GM21576 (cell line): ENCODE measurements around the gene ZNF575.
A peak's percentile ranks its signal among the peaks of the same experiment; 100 is the strongest.

Source experiments
- ATAC-seq: cut with Tn5 transposase; IDR thresholded peaks from one replicate; pipeline ENCODE4 v1.9.1; 2021; ENCODE audit warnings: mild to moderate bottlenecking, moderate library complexity; ENCODE audit not compliant: unreplicated experiment

ZNF575 gene

GRCh38 chr19:43569657-43570056 is 36.7 kb downstream of the ZNF575 start:
- no peak for ATAC-seq

- ATAC-seq = no peak
Measured at GRCh38 chr19:43570174-43570791, 37.3 kb downstream of the ZNF575 start.

- ATAC-seq = no peak
Measured at GRCh38 chr19:43572171-43572588, 39.2 kb downstream of the ZNF575 start.

- no peak for ATAC-seq
Measured at GRCh38 chr19:43574424-43575155, 41.6 kb downstream of the ZNF575 start.

GRCh38 chr19:43575156-43575950 is 42.4 kb downstream of the ZNF575 start, which contains the start of the genes PINLYP and XRCC1:
Gene PINLYP, plus strand, starts transcription at chr19:43575801. Its CDS starts 1,391 bp downstream, at chr19:43577192.
Gene XRCC1, minus strand, starts transcription at chr19:43575527. Its CDS starts 69 bp downstream, at chr19:43575458.
- peak; percentile 94 for ATAC-seq

GRCh38 chr19:43575955-43576878 is 43.2 kb downstream of the ZNF575 start:
- no peak for ATAC-seq

- ATAC-seq = no peak
Measured at GRCh38 chr19:43578787-43579186, 45.8 kb downstream of the ZNF575 start.

GRCh38 chr19:43581467-43581866 is 48.5 kb downstream of the ZNF575 start:
- ATAC-seq = no peak

GRCh38 chr19:43582495-43582894 is 49.5 kb downstream of the ZNF575 start:
- ATAC-seq = no peak

GRCh38 chr19:43584484-43584883 is 51.5 kb downstream of the ZNF575 start:
- no peak for ATAC-seq
